Activated T-helper 2 cell treated with anti-CD3 and anti-CD28 coated beads, Interferon-gamma antibody, Interleukin-2, Interleukin-4, amounts not matched to agents 10 μg/mL and 5 μg/mL and 100 μg/mL, durations not matched to agents 14 hours and 24 hours and 36 hours (primary cell): ENCODE data around the gene ACYP2. TPM values are rescaled to one million over a fixed set of nuclear protein-coding genes. Genes with fewer than 3 reads are reported as not detected.
A peak's percentile ranks its signal among the peaks of the same experiment; 100 is the strongest.
"Not testable (repeated sequence)": the region's sequence is repeated elsewhere in the genome, so short reads cannot be mapped to it uniquely, and the experiment has no call there.

Experiments used
- DNase-seq: peaks from one replicate; pipeline ENCODE4 v3.0.0; 2021; ENCODE audit warnings: low spot score
- H3K27ac Mint-ChIP-seq: one replicate; pipeline ENCODE4 v1.8.0; 2021; ENCODE audit warnings: mixed read lengths
- H3K27me3 Mint-ChIP-seq: one replicate; pipeline ENCODE4 v1.8.0; 2021; ENCODE audit warnings: low read depth, mixed read lengths
- H3K36me3 Mint-ChIP-seq: one replicate; pipeline ENCODE4 v1.8.0; 2021; ENCODE audit warnings: low read depth, mixed read lengths
- H3K4me1 Mint-ChIP-seq: one replicate; pipeline ENCODE4 v1.8.0; 2021; ENCODE audit warnings: low read depth, mixed read lengths
- H3K4me3 Mint-ChIP-seq: one replicate; pipeline ENCODE4 v1.8.0; 2021; ENCODE audit warnings: low read depth, mild to moderate bottlenecking, moderate library complexity, mixed read lengths
- H3K9me3 Mint-ChIP-seq: one replicate; pipeline ENCODE4 v1.8.0; 2021; ENCODE audit warnings: mixed read lengths
- intact Hi-C: fragments of 100-400 bp; cut with micrococcal nuclease; formaldehyde crosslinking; loops from one replicate; pipeline ENCODE4 v1.15.1; 2023
- total RNA-seq: library from RNA; stranded (reverse); gene quantifications from 2 replicates; pipeline ENCODE4 v1.2.3, GENCODE V29; 2022

The ACYP2 gene
- total RNA-seq, 1 donor from 2014 or later = 6.5 TPM

DNA sequence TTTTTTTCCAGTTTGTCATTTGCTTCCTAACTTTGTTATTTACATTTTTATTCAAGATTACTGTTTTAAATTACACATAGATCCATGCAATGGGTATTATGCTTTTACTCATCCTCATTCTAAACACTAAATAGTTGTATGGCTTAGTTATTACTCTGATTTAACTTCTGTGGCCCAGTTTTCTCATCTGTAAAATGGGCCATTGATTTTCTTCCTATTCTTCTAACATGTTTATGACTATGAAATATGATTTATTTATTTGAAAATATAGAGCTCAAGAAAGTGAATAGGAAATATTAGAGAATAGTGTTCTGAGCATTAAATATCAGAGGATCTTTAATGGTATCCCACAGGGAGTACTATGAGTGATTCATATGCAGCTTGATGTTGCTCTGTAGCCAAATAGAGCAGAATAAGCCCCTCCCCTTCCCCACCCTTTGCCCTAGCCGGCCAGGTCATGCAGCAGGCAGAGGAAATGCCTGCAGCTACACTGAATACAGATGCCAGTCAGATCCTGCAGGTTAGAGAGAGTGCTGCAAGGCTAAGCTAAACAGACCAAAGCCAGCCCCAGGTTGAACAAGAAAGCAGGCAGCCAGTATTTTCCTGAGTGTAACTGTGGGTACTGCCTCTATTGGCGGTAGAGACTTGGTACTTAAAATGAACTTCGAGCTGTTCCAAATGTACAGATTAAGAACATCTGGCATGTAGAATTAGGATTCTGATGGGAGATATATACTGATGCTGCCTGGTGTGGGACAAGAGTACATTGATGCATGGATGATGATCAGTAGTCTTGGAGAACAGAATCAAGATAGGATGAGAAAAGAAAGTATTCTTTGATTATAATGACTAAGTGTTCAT is 11.7 kb upstream of the ACYP2 start:
- no peak overlapping the region for H3K27ac Mint-ChIP-seq
- H3K9me3 Mint-ChIP-seq = no peaks in the 10 kb centered on the region
- no peak overlapping the region for H3K4me3 Mint-ChIP-seq
- H3K4me1 Mint-ChIP-seq = peaks cover 13% of the 10 kb centered on the region
- peaks cover 22% of the 10 kb centered on the region for H3K27me3 Mint-ChIP-seq
- intact Hi-C loops = no loop called here
- peak; percentile 24 for DNase-seq
- no peaks in the 10 kb centered on the region for H3K36me3 Mint-ChIP-seq

DNA sequence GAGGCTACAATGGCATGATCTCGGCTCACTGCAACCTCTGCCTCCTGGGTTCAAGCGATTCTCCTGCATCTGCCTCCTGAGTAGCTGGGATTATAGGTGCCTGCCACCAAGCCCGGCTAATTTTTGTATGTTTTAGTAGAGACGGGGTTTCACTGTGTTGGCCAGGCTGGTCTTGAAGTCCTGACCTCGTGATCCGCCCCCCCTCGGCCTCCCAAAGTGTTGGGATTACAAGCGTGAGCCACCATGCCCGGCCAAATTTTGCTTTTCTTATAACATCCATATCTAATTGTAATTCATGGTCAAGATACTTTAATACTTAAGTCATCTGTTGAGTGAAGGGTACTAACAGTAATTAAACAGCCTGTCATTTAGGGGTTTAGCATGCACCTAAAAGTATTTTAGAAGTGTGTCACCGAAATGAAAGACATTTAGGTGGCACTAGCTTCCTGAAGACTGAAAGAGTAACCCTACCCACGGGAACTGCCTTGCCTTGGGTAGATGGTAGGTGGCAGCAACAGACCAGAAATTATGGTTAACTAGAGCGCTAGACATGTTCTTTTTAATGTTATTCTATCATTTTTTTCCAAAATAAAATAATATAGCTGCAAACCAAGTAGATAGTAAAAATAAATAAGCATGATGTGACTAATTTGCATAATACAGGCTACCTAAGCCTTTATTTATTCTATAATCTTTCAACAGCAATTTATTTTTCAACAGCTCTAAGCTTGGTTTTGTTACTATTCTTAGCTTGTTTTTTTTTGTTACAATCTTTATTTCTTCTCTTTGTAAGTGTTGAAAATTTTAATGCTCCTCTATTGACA is 8.6 kb upstream of the ACYP2 start:
- intact Hi-C loops = loop anchor here (5.0 kb wide), 2 partner anchors 395 to 595 kb away; no protein-coding TSS in a partner anchor
- no peaks in the 10 kb centered on the region for H3K9me3 Mint-ChIP-seq
- H3K36me3 Mint-ChIP-seq = no peaks in the 10 kb centered on the region
- H3K27ac Mint-ChIP-seq = no peak overlapping the region
- H3K27me3 Mint-ChIP-seq = peaks cover 21% of the 10 kb centered on the region
- peaks cover 6% of the 10 kb centered on the region for H3K4me1 Mint-ChIP-seq
- peak; percentile 23 for DNase-seq
- H3K4me3 Mint-ChIP-seq = no peak overlapping the region

DNA sequence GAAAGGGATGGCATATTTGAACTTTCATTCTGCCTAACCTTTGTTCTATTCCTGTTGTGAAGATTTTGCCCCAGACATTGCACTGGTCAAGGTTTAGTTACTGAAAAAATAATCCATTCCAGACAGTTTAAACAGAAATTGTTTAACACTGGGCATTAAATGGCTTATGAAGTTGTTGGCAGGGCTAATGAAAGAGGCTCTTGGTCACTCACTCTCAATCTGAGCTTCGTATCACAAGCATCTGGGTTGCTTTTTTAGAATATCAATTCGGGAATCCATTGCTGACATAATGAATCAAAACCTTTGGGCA is 8.0 kb upstream of the ACYP2 start:
- H3K9me3 Mint-ChIP-seq = no peaks in the 10 kb centered on the region
- no peak overlapping the region for H3K27ac Mint-ChIP-seq
- peaks cover 19% of the 10 kb centered on the region for H3K27me3 Mint-ChIP-seq
- peaks cover 6% of the 10 kb centered on the region for H3K4me1 Mint-ChIP-seq
- DNase-seq = no peak
- no peaks in the 10 kb centered on the region for H3K36me3 Mint-ChIP-seq
- intact Hi-C loops = loop anchor here (5.0 kb wide), 2 partner anchors 395 to 595 kb away; no protein-coding TSS in a partner anchor
- no peak overlapping the region for H3K4me3 Mint-ChIP-seq

DNA sequence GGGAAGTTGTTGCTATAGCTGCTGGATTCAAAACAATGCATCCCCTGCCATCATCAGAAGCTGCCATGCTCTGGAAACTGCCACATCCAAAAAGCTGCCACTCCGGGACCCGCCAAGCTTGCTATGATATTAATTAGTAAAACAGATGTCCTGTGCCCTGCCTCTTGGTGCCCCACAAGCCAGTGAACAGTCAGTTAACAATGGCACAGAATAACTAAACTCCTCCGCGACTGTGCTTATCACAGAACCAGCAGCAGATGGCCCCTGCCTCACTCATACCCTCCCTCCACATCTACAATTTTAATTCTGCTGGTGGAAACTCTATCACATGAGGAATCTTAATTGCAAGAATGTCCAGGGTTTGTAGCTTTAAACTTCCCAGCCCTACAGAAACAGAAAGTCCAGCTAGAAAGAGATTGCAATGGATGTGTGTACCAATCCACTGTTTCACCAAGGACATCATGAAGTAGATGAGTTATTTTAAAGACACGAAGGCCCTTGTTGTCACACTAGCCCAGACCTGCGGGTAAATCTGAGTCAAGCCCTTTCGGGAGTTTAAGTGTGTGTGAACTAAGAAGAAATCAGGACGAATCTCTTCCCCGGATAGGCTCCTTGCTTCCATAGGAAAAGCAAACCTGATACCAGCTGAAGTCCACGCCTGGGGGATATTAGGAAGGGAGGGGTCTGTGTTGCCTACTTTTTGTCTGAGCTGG is 7.4 kb upstream of the ACYP2 start:
- no peak overlapping the region for H3K4me3 Mint-ChIP-seq
- intact Hi-C loops = loop anchor here (5.0 kb wide), 2 partner anchors 394 to 594 kb away; no protein-coding TSS in a partner anchor

DNA sequence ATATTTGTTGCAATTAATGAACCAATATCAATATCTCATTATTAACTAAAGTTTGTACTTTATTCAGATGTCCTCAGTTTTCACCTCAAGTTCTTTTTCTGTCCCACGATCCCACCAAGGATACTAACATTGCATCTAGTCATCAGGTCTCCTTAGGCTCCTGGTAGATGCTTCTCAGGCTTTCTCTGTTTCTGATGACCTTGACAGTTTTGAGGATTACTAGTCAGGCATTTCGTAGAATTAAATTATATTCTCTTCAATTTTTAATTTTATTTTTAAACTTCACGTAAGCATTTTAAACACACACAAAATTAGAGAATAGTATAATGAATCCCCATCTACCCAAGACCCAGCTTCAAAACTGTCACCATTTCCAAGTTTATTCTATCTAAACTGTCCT is 5.6 kb upstream of the ACYP2 start:
- Mint-ChIP-seq H3K36me3 (peaks cover 6% of the 10 kb centered on the region), H3K27me3 (peaks cover 19% of the 10 kb centered on the region), H3K4me1 (peaks cover 3% of the 10 kb centered on the region), H3K4me3 (no peak overlapping the region), H3K27ac (no peak overlapping the region), H3K9me3 (no peaks in the 10 kb centered on the region)
- intact Hi-C loops = loop anchor here (5.0 to 10.0 kb wide), 3 partner anchors 392 to 1315 kb away; no protein-coding TSS in a partner anchor
- no peak for DNase-seq

More for the DNA sequence above, 7.4 kb upstream of the ACYP2 start:
- Mint-ChIP-seq H3K27me3 (peaks cover 19% of the 10 kb centered on the region), H3K9me3 (no peaks in the 10 kb centered on the region), H3K36me3 (no peaks in the 10 kb centered on the region), H3K4me1 (peaks cover 6% of the 10 kb centered on the region), H3K27ac (no peak overlapping the region)
- DNase-seq = no peak

DNA sequence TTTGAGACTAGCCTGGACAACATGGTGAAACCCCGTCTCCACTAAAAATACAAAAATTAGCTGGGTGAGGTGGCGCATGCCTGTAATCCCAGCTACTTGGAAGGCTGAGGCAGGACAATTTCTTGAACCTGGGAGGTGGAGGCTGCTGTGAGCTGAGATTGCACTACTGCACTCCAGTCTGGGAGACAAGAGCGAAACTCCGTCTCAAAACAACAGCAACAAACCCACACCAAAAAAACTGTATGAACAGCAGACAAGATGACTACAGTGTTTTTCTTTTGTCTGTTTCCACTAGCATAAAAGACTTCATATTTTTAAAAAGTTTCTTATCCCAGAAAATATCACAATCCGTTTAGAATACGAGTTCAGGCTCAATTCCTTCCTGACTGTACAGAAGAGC is 936 bp upstream of the ACYP2 start:
- DNase-seq, H3K4me1 Mint-ChIP-seq: not testable (repeated sequence)
- H3K9me3 Mint-ChIP-seq = peaks cover 13% of the 10 kb centered on the region
- H3K27me3 Mint-ChIP-seq = peaks cover 14% of the 10 kb centered on the region
- H3K36me3 Mint-ChIP-seq = peaks cover 25% of the 10 kb centered on the region
- intact Hi-C loops = loop anchor here (10.0 kb wide), 1 partner anchor 1310 kb away; no protein-coding TSS in a partner anchor
- peak overlapping the region; percentile 97 for H3K27ac Mint-ChIP-seq
- H3K4me3 Mint-ChIP-seq = peak overlapping the region; percentile 89

DNA sequence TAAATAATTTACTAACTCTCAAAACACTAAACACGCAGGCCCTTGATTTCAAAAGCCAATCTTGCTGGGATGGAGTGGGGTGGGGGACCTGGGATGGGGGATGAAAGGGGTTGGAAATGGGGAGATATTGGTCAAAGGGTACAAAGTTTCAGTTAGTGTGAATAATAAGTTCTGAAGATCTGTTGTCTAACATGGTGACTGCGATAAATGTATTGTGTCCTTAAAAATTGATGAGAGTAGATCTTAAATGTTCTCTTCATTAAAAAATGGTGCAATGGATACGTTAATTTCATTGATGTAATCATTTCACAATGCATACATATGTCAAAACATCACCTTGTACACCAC is 505 bp upstream of the ACYP2 start:
- intact Hi-C loops = loop anchor here (1.0 to 10.0 kb wide), 3 partner anchors 144 to 1310 kb away; partner anchors contain the start of gene EML6
- peaks cover 7% of the 10 kb centered on the region for H3K4me1 Mint-ChIP-seq

DNA sequence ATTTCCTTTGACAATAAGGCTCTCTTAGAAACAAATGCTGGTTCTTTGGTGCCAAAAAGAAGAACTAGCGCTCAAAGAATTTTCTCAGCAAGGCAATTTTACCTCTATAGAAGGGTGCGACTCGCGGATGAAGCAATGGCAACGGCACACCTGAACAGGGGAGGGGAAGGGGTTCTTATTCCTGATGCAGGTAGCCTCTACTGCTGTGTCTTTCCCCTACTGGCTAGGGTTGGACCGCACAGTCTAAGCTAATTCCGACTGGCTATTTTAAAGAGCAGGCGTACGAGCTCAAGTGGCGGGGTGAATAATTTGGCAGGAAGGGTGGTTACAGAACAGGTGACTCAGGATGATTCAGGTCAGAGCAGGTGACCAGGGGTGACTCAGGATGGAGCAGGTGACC is 1.2 kb downstream of the ACYP2 start:
- H3K9me3 Mint-ChIP-seq = peaks cover 22% of the 10 kb centered on the region
- not testable (repeated sequence) for DNase-seq, H3K27me3 Mint-ChIP-seq, H3K4me1 Mint-ChIP-seq, H3K27ac Mint-ChIP-seq
- peak overlapping the region; percentile 47 for H3K4me3 Mint-ChIP-seq
- intact Hi-C loops = loop anchor here (10.0 kb wide), 1 partner anchor 1308 kb away; no protein-coding TSS in a partner anchor
- H3K36me3 Mint-ChIP-seq = peaks cover 33% of the 10 kb centered on the region

More for the DNA sequence above, 505 bp upstream of the ACYP2 start:
- Mint-ChIP-seq H3K9me3 (peaks cover 15% of the 10 kb centered on the region), H3K4me3 (peak overlapping the region; percentile 89), H3K36me3 (peaks cover 27% of the 10 kb centered on the region), H3K27ac (peak overlapping the region; percentile 97), H3K27me3 (peaks cover 14% of the 10 kb centered on the region)
- DNase-seq = no peak

DNA sequence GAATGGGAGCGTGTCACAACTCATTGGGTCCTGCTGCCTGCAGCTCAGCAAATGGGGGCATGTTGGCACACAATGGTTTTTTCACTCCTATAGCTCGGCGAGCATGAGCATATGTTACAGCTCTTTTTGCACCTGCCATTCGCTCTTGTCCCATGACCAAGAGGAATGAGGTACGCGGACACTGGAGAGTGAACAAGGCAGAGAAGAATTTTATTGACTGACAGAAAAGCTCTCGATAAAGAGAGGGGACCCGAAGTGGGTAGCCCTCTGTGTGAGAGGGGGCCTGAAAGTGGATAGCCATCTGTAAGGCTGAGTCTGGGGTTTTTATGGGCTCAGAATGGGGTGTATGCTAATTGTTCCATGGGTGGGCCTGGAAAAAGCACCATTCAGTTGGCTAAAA is 5.5 kb downstream of the ACYP2 start:
- H3K4me1 Mint-ChIP-seq = no peaks in the 10 kb centered on the region
- peaks cover 22% of the 10 kb centered on the region for H3K9me3 Mint-ChIP-seq
- H3K27ac Mint-ChIP-seq = no peak overlapping the region
- intact Hi-C loops = no loop called here
- DNase-seq = no peak
- no peaks in the 10 kb centered on the region for H3K27me3 Mint-ChIP-seq
- no peak overlapping the region for H3K4me3 Mint-ChIP-seq
- H3K36me3 Mint-ChIP-seq = peaks cover 24% of the 10 kb centered on the region

DNA sequence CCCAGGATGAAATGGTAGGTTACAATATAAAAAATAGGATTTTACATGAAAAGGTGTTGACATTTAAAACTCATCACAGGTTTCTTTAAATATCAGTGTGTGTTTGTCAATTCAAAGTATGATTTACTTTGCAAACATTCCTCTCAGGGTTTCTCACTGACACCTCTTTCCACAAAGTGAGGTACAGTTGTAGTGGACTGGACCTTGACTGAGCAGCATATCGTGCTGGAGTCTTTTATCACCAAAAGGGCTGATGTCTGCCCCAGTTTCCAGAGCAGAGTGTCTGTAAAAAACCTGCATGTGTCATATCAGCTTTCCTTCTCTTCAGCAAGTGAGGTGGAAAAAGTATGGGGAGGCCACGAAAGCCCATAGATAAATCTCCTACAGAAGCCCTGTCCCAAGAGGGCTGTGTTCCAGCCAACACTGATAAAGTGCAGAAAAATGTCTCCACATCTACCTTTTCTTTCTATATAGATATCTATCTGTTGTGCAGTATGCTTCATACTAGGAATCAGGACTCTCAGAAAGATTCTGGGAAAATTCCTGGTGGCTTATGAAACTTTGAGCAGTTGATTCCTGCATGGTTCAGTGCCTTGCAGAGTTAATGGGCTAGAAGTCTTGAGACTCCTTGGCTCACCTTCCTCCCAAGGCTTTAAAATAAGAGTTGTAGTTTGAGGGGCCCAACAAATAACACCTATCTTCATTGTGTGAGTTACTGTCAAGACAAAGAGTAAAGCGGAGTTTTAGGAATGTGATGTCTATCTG is 6.9 kb downstream of the ACYP2 start:
- Mint-ChIP-seq H3K27ac (no peak overlapping the region), H3K4me3 (no peak overlapping the region), H3K4me1 (no peaks in the 10 kb centered on the region), H3K9me3 (peaks cover 14% of the 10 kb centered on the region), H3K36me3 (peaks cover 17% of the 10 kb centered on the region), H3K27me3 (no peaks in the 10 kb centered on the region)
- intact Hi-C loops = no loop called here
- no peak for DNase-seq

DNA sequence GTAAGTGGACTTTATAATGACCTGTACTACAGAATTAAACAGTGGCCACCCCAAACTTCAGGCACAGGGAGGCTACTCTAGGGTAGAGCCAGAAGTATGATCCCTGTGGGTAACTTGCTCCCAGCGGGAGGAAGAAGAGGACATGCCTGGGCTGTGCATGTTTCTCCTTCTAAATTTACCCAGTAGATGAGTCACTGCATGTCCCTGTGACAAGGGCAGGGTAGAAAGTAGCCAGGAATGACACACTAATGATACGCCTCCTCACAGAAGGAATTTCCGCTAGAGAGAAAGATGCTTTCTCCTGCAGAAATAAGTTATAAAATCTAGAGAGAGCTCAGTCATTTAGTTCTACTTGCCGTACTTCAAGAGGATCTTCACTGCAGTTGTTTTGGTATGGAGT is 7.5 kb downstream of the ACYP2 start:
- no peaks in the 10 kb centered on the region for H3K27me3 Mint-ChIP-seq
- intact Hi-C loops = no loop called here
- H3K9me3 Mint-ChIP-seq = peaks cover 12% of the 10 kb centered on the region
- DNase-seq = no peak
- H3K4me1 Mint-ChIP-seq = no peaks in the 10 kb centered on the region
- peaks cover 14% of the 10 kb centered on the region for H3K36me3 Mint-ChIP-seq
- H3K27ac Mint-ChIP-seq = no peak overlapping the region
- no peak overlapping the region for H3K4me3 Mint-ChIP-seq

DNA sequence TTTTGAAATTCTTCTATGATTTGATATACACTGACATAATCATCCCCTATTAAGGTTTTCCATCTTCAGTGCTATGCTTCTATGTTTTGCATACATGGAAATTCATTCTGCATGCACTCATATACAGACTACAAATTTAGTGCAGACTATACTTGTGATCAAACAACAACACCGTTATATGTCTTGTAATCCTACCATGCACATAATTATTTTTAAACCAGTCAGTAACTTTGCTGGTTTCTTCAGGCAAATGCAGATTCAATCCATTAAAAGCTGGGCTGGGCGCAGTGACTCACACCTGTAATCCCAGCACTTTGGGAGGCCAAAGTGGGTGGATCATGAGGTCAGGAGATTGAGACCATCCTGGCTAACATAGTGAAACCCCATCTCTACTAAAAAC is 11.8 kb downstream of the ACYP2 start:
- H3K9me3 Mint-ChIP-seq, H3K36me3 Mint-ChIP-seq, H3K27ac Mint-ChIP-seq, DNase-seq, H3K4me3 Mint-ChIP-seq, H3K4me1 Mint-ChIP-seq, intact Hi-C loops, H3K27me3 Mint-ChIP-seq: not testable (repeated sequence)
